SK-N-DZ (cell line): ENCODE data around the gene RRP36.
A peak's percentile ranks its signal among the peaks of the same experiment; 100 is the strongest.
"Not testable (repeated sequence)": the region's sequence is repeated elsewhere in the genome, so short reads cannot be mapped to it uniquely, and the experiment has no call there.

ENCODE experiments used
- DNase-seq: peaks from one replicate; pipeline ENCODE4 v3.0.0-alpha.2; 2015; ENCODE audit warnings: low spot score

The RRP36 gene

GRCh38 chr6:43037197-43037596, 15.8 kb downstream of the RRP36 start:
- no peak for DNase-seq

- no peak for DNase-seq
Observed at GRCh38 chr6:43037706-43038105, 16.3 kb downstream of the RRP36 start.

GRCh38 chr6:43038727-43039126, 17.3 kb downstream of the RRP36 start:
- DNase-seq: no peak

DNA sequence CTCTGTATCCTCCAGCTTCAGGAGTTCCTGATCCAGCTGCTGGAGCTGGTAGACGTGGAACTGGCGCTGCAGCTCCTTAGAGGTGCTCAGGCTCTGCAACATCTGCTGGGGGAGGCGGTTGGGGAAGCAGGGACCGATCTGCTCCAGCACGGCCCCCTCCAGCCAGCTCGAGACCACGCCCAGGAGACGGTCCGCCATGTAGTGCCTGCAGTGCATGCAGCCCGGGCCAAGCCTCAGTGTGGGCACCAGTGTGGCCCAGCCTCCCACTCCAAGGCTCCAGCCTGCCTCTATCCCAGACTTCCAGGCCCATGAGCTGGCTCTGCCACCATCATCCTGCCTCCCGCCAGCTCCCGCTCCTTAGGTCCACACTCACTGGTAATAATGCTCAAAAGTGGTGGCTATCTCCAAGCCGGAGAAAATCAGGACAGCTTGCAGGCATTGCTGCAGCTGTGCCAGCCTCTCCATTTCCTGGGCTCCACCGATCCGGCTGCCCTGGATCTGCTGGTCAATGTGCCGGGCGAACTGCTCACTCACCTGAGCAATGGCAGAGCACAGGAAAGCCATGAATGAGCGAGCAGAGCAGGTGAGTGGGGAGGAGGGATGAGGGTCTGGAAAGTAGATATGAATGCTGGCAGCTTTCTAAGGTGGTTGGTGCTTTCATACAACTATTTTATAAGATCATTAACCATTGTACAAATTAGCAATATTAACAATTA, 19.3 kb downstream of the RRP36 start:
- no peak for DNase-seq

DNA sequence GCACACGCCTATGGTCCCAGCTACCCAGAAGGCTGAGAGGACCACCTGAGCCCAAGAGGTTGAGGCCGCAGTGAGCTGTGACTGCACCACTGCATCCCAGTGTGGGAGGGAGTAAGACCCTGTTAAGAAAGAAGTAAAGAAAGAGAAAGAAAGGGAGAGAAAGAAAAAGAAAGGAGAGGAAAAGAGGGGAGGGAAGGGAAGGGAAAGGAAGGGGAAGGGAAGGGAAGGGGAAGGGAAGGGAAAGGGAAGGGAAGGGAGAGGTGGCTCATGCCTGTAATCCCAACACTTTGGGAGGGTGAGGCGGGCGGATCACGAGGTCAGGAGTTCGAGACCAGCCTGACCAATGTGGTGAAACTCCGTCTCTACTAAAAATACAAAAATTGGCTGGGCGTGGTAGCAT, 20.1 kb downstream of the RRP36 start:
- not testable (repeated sequence) for DNase-seq

- no peak for DNase-seq
Observed at GRCh38 chr6:43043310-43043709, 21.9 kb downstream of the RRP36 start.

DNA sequence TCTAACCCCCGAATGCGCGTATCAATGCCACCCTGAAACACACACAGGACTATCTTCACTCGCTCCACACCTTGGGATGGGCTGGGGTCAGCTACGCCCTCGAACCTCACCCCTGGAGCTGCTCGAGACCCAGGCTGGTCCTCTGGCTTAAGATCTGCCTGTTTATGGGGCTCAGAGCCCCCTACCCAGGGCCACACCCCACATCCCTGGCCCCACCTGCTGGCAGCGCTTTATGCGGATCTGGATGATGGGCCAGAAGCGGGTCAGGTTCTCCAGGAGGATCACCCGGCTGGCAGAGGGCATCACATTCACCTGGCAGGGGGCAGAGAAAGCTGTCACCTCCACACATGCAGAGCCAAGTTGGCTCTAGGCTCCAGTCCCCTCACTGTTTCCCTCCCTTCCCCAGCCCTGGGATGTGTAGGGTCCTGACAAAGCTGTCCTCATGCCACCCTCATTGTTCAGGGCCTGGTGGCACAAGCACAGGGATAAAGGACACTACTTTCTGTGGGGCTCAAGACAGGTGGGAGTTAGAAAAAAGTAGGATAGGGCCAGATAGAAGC, 24.0 kb downstream of the RRP36 start:
- no peak for DNase-seq

DNA sequence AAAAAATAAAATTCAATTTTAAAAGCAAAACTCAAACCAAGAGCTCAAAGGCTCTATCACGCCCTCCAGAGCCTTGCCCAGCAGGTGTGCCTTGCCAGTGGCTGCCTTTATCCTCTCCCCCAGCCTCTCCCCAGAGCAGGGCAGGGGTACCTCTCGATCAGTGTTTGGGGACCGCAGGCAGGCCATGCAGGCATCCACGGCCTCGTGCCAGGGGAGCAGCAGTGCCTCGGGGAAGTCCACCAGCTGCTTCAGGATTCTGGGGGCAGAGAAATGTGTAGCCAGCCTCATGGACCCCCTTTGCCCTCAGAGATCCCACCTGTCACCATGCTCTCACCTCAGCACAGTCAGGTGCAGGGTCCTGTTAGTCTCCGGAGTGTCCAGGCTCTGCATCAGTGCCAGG, 26.6 kb downstream of the RRP36 start:
- DNase-seq: no peak

- no peak for DNase-seq
Observed at GRCh38 chr6:43050981-43051380, 29.6 kb downstream of the RRP36 start.

GRCh38 chr6:43052225-43052841, 30.9 kb downstream of the RRP36 start:
- no peak for DNase-seq

- peak; percentile 22 for DNase-seq
Observed at GRCh38 chr6:43052842-43053544, 31.6 kb downstream of the RRP36 start.

- peak; percentile 93 for DNase-seq
Observed at GRCh38 chr6:43053545-43054205, 32.3 kb downstream of the RRP36 start, which contains the start of gene CUL7. Gene CUL7, minus strand, starts transcription at chr6:43053851. Its CDS starts 1,063 bp downstream, at chr6:43052788.

- DNase-seq: no peak
Observed at GRCh38 chr6:43054206-43054943, 33.0 kb downstream of the RRP36 start.

- DNase-seq: no peak
Observed at GRCh38 chr6:43055966-43056365, 34.5 kb downstream of the RRP36 start.

DNA sequence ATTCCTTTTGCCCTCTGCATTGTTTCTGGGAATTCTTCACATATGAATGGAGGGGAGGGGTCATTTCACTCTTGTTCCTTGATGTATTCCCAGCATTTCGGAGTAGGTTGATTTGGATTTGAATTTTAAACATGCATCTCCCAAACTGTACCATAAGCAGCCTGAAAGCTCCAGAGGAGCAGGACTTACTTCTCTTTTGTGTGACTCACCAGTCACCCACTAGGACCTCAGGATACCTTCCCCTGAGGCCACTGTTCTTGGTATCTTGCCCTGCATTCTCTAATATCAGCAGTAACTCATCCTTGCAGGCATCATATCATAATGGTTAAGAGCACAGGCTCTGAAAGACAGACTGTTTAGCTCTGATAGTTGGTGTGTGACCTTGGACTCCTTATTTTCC, 37.1 kb downstream of the RRP36 start:
- DNase-seq: no peak

- DNase-seq: peak; percentile 99
Observed at GRCh38 chr6:43059168-43060033, 38.0 kb downstream of the RRP36 start, which contains the start of the genes KLC4 and MRPL2. Gene KLC4, plus strand, starts transcription at chr6:43059631. Its CDS starts 1,705 bp downstream, at chr6:43061336. Gene MRPL2, minus strand, starts transcription at chr6:43059434. Its CDS starts 53 bp downstream, at chr6:43059381.

DNA sequence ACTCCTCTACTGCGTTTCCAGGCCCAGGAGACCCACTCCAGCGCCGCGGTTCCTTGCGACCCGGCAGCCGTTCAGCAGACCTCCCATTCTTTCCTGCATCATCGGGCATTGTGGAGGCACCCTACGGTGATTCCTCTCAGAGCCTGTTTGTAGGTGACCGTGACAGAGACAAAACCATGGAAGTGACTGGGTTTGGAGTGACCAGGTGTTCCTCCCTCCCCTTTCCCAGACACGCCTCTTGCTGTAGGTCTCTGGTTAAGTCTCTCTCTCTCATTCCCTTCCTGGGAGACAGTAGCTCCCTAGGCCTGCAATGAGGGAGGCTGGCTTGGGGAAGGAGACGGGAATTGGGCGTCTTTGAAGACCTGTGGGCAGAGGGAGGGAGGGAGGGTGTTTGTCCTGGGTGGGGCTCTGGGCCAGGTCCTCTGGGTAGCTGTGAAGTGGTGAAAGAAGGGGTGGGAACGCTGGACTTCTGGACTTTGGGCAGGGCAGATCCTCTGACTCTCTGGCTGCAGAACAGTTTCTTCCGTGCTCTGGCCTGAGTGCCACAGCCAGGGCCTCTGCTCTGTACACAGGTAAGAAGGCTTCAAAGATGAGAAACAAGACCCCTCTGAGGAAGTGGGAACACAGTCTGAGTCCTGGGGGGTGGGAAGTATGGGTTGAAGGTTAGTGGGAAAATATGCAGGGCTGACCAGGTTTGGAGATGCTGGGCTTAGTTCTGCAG, 38.8 kb downstream of the RRP36 start:
- peak; percentile 29 for DNase-seq

GRCh38 chr6:43060755-43061633, 39.6 kb downstream of the RRP36 start:
- DNase-seq: no peak
